BLaER1 (cell line): ENCODE data around the gene SPESP1.
"Not testable (repeated sequence)": the region's sequence is repeated elsewhere in the genome, so short reads cannot be mapped to it uniquely, and the experiment has no call there.

ENCODE experiments used
- H3K27ac ChIP-seq: shearing (Covaris generic); formaldehyde crosslinking; 2 replicates; pipeline ENCODE4 v1.8.1; 2022
- H3K27me3 ChIP-seq: shearing (Covaris generic); formaldehyde crosslinking; 2 replicates; pipeline ENCODE4 v1.8.1; 2022
- H3K36me3 ChIP-seq: shearing (Covaris generic); formaldehyde crosslinking; 2 replicates; pipeline ENCODE4 v1.8.1; 2022
- H3K4me1 ChIP-seq: shearing (Covaris generic); formaldehyde crosslinking; 2 replicates; pipeline ENCODE4 v1.8.1; 2022
- H3K4me2 ChIP-seq: shearing (Covaris generic); formaldehyde crosslinking; 2 replicates; pipeline ENCODE4 v1.8.1; 2022
- H3K4me3 ChIP-seq: shearing (Covaris generic); formaldehyde crosslinking; 2 replicates; pipeline ENCODE4 v1.8.1; 2022
- H3K9ac ChIP-seq: shearing (Covaris generic); formaldehyde crosslinking; 2 replicates; pipeline ENCODE4 v1.8.1; 2022
- H3K9me3 ChIP-seq: shearing (Covaris generic); formaldehyde crosslinking; 2 replicates; pipeline ENCODE4 v1.8.1; 2022
- H4K20me1 ChIP-seq: shearing (Covaris generic); formaldehyde crosslinking; 2 replicates; pipeline ENCODE4 v1.8.1; 2022
- Cebpa-rat ChIP-seq: shearing (Covaris generic); IDR thresholded peaks from 2 replicates; pipeline ENCODE4 v1.8.1; 2022

Gene SPESP1

GRCh38 chr15:68957696-68958095 is 27.4 kb downstream of the SPESP1 start:
- no peak for TF ChIP-seq Cebpa-rat
- H4K20me1 ChIP-seq: no peaks in the 10 kb centered on the region

GRCh38 chr15:68958597-68958996 is 28.3 kb downstream of the SPESP1 start:
- H3K4me2 ChIP-seq: no peak overlapping the region
- H3K9ac ChIP-seq: no peak overlapping the region
- H3K9me3 ChIP-seq: no peaks in the 10 kb centered on the region
- H3K27me3 ChIP-seq: no peaks in the 10 kb centered on the region
- H3K4me1 ChIP-seq: peaks cover 6% of the 10 kb centered on the region; the same call in 1 of the 2 replicates
- no peaks in the 10 kb centered on the region for H4K20me1 ChIP-seq
- no peak overlapping the region for H3K4me3 ChIP-seq
- no peaks in the 10 kb centered on the region for H3K36me3 ChIP-seq
- TF ChIP-seq Cebpa-rat: no peak
- no peak overlapping the region for H3K27ac ChIP-seq

More at GRCh38 chr15:68957696-68958095, 27.4 kb downstream of the SPESP1 start:
- no peak overlapping the region for H3K4me3 ChIP-seq
- no peak overlapping the region for H3K9ac ChIP-seq
- no peaks in the 10 kb centered on the region for H3K36me3 ChIP-seq
- no peak overlapping the region for H3K27ac ChIP-seq
- H3K27me3 ChIP-seq: no peaks in the 10 kb centered on the region
- H3K4me1 ChIP-seq: peaks cover 4% of the 10 kb centered on the region; the same call in 1 of the 2 replicates
- no peak overlapping the region for H3K4me2 ChIP-seq
- no peaks in the 10 kb centered on the region for H3K9me3 ChIP-seq

GRCh38 chr15:68962465-68962864 is 32.1 kb downstream of the SPESP1 start:
- Histone ChIP-seq H3K27ac (no peak overlapping the region), H4K20me1 (no peaks in the 10 kb centered on the region), H3K9me3 (peaks cover 16% of the 10 kb centered on the region; the same call in 1 of the 2 replicates), H3K4me3 (no peak overlapping the region), H3K36me3 (no peaks in the 10 kb centered on the region), H3K27me3 (no peaks in the 10 kb centered on the region), H3K4me1 (peaks cover 6% of the 10 kb centered on the region; the same call in 1 of the 2 replicates), H3K9ac (no peak overlapping the region), H3K4me2 (peak overlapping the region; percentile 5; the same call in 1 of the 2 replicates)
- TF ChIP-seq Cebpa-rat: no peak

GRCh38 chr15:68963719-68964118 is 33.4 kb downstream of the SPESP1 start:
- not testable (repeated sequence) for H3K36me3 ChIP-seq, H3K9ac ChIP-seq, H3K4me2 ChIP-seq, H4K20me1 ChIP-seq, H3K27ac ChIP-seq, H3K4me3 ChIP-seq, H3K27me3 ChIP-seq, H3K4me1 ChIP-seq
- H3K9me3 ChIP-seq: peaks cover 24% of the 10 kb centered on the region

GRCh38 chr15:68966996-68967395 is 36.7 kb downstream of the SPESP1 start:
- no peak overlapping the region for H3K27ac ChIP-seq
- H3K9ac ChIP-seq: no peak overlapping the region
- no peak overlapping the region for H3K4me2 ChIP-seq
- H3K36me3 ChIP-seq: no peaks in the 10 kb centered on the region
- TF ChIP-seq Cebpa-rat: no peak
- H4K20me1 ChIP-seq: no peaks in the 10 kb centered on the region
- H3K9me3 ChIP-seq: peaks cover 34% of the 10 kb centered on the region
- no peak overlapping the region for H3K4me3 ChIP-seq
- H3K27me3 ChIP-seq: no peaks in the 10 kb centered on the region
- H3K4me1 ChIP-seq: peaks cover 6% of the 10 kb centered on the region; the same call in 1 of the 2 replicates

- H4K20me1 ChIP-seq: no peaks in the 10 kb centered on the region
- H3K27me3 ChIP-seq: no peaks in the 10 kb centered on the region
- no peak for TF ChIP-seq Cebpa-rat
- H3K4me2 ChIP-seq: no peak overlapping the region
- no peaks in the 10 kb centered on the region for H3K36me3 ChIP-seq
- no peak overlapping the region for H3K9ac ChIP-seq
- H3K4me1 ChIP-seq: no peaks in the 10 kb centered on the region
- H3K27ac ChIP-seq: no peak overlapping the region
- no peak overlapping the region for H3K4me3 ChIP-seq
- H3K9me3 ChIP-seq: peaks cover 34% of the 10 kb centered on the region
Measured at GRCh38 chr15:68967948-68968347, 37.6 kb downstream of the SPESP1 start.

- H3K27me3 ChIP-seq: no peaks in the 10 kb centered on the region
- no peak for TF ChIP-seq Cebpa-rat
- no peak overlapping the region for H3K9ac ChIP-seq
- no peak overlapping the region for H3K4me2 ChIP-seq
- no peak overlapping the region for H3K27ac ChIP-seq
- no peaks in the 10 kb centered on the region for H3K36me3 ChIP-seq
- no peak overlapping the region for H3K4me3 ChIP-seq
- no peaks in the 10 kb centered on the region for H3K4me1 ChIP-seq
- H3K9me3 ChIP-seq: peaks cover 34% of the 10 kb centered on the region
- no peaks in the 10 kb centered on the region for H4K20me1 ChIP-seq
Measured at GRCh38 chr15:68969298-68969697, 39.0 kb downstream of the SPESP1 start.

- H3K4me2 ChIP-seq: no peak overlapping the region
Measured at GRCh38 chr15:68972201-68973065, 42.1 kb downstream of the SPESP1 start.

GRCh38 chr15:68975651-68976160 is 45.4 kb downstream of the SPESP1 start:
- H3K36me3 ChIP-seq, H3K4me3 ChIP-seq, H3K9ac ChIP-seq, H3K4me2 ChIP-seq, H3K27ac ChIP-seq, H4K20me1 ChIP-seq, H3K4me1 ChIP-seq, H3K27me3 ChIP-seq: not testable (repeated sequence)
- H3K9me3 ChIP-seq: peaks cover 33% of the 10 kb centered on the region

More at GRCh38 chr15:68972201-68973065, 42.1 kb downstream of the SPESP1 start:
- no peaks in the 10 kb centered on the region for H3K4me1 ChIP-seq
- TF ChIP-seq Cebpa-rat: no peak
- peaks cover 48% of the 10 kb centered on the region for H3K9me3 ChIP-seq
- H3K4me3 ChIP-seq: no peak overlapping the region
- H3K27ac ChIP-seq: no peak overlapping the region
- H3K27me3 ChIP-seq: no peaks in the 10 kb centered on the region
- H3K36me3 ChIP-seq: no peaks in the 10 kb centered on the region
- no peaks in the 10 kb centered on the region for H4K20me1 ChIP-seq
- no peak overlapping the region for H3K9ac ChIP-seq

GRCh38 chr15:68977426-68977825 is 47.1 kb downstream of the SPESP1 start:
- not testable (repeated sequence) for H3K9ac ChIP-seq, H3K4me2 ChIP-seq, H3K4me1 ChIP-seq, H3K27me3 ChIP-seq, H3K4me3 ChIP-seq, H4K20me1 ChIP-seq, H3K36me3 ChIP-seq, H3K27ac ChIP-seq
- peaks cover 33% of the 10 kb centered on the region for H3K9me3 ChIP-seq
